NCI-H1417 treated with DMSO at 0.1 percent for 48 hours (cell line): ENCODE data around the gene MAP3K20.
"Not testable (repeated sequence)": the region's sequence is repeated elsewhere in the genome, so short reads cannot be mapped to it uniquely, and the experiment has no call there.

Experiments used
- DNase-seq: peaks from one replicate; lab custom pipeline; 2025; lab: John Stamatoyannopoulos, UW

MAP3K20 gene

DNA sequence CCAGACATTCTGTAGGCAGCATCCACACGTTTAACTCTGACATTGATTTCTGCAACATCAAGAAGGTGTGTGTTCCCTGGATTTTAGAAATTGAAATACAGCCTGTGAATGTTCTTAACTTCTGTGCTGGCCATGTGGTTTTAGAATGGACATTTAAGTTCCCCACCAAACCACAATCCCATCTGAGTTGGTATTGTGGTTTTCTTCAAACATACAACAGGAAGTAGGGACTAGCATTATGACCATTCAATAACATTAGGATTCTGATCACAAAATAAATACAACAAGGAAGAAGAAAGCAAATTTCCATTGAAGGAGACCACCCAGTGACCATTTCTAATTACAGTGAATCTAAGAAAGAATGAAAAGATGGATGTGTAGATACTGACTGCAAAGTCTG lies 51.2 kb downstream of the MAP3K20 start:
- DNase-seq: no peak

- not testable (repeated sequence) for DNase-seq
Measured at GRCh38 chr2:173128132-173128531, 52.5 kb downstream of the MAP3K20 start.

DNA sequence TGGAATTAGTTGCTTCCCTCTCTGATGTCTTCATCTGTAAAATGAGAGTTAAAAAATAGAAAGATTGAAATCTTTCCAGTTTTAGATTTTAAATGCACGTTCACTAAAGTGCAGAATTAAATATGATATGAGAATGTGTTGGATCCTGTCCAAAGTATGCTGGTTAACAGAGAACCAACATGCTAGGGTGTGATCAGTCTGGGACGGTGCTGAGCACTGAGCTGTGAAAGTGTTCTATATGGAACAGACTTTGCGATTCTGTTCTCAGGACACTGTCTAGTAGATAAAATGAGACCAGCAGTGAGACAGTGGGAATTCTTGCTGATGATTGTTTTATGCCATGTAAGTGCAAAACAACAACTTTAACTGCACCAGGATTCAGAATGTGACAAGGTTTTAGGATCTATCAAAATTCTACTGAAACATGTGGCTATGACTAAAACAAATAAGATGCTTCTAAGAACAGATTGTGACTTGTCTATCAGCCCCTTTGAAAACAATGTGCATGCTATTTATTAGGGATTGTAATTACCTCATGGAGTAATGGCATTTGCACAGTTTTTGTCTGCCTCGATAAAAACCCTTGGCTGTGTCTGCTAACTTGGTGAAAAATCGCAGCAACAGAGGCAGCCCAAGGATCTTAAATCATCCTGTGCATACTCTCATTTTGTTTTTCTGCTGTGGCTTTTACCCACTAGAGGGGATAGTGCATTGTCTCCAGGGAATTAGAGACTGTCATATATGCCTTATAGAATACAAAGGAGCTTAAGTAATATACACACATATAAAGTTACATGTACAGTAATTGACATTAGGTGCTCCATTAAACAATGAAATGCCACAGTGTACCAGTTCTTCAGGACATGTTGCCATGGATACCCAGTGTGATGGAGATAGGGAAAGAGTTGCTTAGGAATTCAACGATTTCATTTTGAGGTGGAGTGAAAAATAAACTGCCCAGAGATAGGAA lies 55.1 kb downstream of the MAP3K20 start:
- no peak for DNase-seq

GRCh38 chr2:173132531-173132930 lies 56.9 kb downstream of the MAP3K20 start:
- no peak for DNase-seq

GRCh38 chr2:173134703-173135102 lies 59.1 kb downstream of the MAP3K20 start:
- DNase-seq: no peak

DNA sequence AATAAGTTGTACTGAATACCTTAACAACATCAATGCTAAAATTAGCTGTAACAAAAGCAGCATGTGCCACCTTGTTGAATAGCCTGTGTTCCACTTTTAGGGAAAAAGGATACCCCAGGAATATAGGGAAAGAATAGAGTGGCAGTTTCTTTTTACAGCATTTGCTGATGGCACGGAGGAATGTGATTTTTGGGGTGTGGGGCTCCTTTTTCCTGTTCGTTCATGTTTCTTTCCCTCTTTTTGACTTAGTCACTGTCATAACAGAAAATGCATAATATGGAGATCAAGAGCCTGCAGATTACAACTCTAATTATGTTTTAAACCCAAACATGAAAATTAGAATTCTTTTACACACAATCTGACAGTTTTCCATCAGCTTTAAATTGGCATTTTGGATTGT lies 60.4 kb downstream of the MAP3K20 start:
- no peak for DNase-seq

DNA sequence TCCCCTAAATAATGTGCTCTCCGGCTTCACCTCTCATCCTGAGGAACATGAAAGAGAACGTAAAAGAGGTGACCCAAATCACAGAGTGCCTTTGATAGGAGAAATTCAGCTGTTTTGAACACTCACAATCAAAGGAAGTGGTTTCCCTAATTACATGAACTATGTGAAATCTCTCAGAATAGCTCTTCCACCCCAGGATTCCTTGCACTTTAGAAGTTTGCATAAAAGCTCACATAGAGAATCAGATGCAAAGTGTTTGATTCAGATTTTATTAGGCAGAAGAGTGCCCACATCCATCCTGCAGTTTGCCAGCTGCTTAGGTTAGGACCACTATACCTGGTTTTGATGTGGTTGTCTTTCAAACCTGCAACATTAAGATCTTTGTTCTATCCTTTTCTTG lies 61.0 kb downstream of the MAP3K20 start:
- DNase-seq: no peak

GRCh38 chr2:173137610-173138009 lies 62.0 kb downstream of the MAP3K20 start:
- no peak for DNase-seq

DNA sequence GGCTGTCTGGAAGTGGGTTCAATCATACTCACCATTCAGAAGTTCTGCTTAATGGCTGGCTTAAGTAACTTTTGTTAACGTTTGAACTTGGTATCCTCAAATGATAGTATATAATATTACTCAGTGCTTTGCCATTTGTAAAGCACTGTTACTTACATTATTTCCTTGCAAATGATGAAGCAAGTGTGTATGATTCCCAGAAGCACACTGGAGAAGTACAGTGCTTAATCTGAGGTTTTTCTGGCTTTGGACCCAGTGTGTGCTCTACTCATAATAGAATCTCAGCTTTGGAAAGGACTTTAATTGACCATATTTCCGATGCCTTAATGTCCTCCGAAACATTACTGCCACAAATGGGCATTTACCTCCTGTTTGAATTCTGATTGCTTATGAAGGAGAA lies 63.3 kb downstream of the MAP3K20 start:
- no peak for DNase-seq

DNA sequence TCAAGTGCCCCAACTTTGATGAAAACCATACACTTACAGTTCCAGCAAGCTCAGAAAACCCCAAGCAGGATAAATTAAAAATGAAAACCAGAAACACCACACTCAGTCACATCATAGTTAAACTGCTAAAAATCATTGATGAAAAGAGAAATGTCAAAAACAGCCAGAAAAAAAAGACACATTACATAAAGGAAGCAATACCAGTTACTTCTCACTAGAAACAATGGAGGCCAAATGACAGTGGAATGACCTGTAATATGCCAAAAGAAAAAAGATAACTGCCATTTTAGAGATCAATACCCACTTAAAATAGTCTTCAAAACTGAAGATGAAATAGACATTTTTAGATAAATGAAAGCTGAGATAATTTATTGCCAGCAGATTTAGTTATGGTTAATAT lies 66.0 kb downstream of the MAP3K20 start:
- no peak for DNase-seq

- DNase-seq: no peak
Measured at GRCh38 chr2:173145454-173145853, 69.8 kb downstream of the MAP3K20 start.

DNA sequence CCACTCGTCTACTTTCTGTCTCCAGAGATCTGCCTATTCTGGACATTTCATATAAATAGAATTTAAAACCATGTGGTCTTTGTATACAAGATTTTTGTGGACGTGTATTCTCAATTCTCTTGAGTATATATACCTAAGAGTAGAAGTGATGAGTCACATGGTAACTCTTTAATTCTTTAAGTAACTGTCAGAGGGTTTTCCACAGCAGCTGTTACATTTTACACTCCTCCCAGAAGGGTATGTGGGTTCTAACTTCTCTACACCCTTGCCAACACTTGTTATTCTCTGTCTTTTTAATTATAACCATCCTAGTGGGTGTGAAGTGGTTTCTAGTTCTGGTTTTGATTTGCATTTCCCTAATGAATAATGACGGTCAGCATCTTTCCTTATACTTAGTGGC lies 70.9 kb downstream of the MAP3K20 start:
- no peak for DNase-seq

- no peak for DNase-seq
Measured at GRCh38 chr2:173148520-173148919, 72.9 kb downstream of the MAP3K20 start.

DNA sequence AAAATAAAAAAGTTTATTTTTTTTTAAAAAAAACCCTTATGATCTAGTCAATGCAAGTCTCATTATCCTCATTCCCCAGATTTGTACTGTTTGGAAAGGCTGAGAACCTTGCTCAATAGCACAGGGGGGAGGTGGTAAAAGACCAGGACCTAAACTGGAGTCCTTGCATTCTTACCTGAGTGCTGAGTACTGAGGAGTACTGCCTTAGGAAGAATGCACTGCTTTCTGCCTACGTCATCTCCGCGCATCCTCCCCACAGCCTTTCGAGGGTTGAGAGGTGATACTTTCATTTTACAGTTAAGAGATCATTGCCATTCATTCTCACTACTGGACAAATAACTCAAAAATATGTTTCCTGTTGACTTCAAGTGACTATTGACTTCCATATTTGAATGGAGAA lies 73.8 kb downstream of the MAP3K20 start:
- DNase-seq: no peak

- no peak for DNase-seq
Measured at GRCh38 chr2:173150087-173150486, 74.4 kb downstream of the MAP3K20 start.

DNA sequence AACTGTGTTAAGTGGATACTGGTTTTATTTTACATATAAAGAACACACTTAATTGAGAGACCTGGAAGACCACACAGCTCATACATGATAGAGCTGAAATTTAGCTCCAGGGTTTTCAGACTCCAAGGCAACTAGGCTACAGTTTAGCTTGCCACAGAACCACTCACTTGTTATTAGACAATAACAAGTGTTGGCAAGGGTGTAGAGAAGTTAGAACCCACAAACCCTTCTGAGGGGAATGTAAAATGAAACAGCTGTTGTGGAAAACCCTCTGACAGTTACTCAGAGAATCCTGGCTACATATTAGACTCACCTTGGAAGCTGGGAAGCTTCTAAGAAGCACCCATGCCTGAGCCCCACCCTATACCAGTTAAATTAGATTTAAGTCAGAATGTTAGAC lies 75.3 kb downstream of the MAP3K20 start:
- no peak for DNase-seq

- DNase-seq: no peak
Measured at GRCh38 chr2:173151671-173152401, 76.2 kb downstream of the MAP3K20 start.

DNA sequence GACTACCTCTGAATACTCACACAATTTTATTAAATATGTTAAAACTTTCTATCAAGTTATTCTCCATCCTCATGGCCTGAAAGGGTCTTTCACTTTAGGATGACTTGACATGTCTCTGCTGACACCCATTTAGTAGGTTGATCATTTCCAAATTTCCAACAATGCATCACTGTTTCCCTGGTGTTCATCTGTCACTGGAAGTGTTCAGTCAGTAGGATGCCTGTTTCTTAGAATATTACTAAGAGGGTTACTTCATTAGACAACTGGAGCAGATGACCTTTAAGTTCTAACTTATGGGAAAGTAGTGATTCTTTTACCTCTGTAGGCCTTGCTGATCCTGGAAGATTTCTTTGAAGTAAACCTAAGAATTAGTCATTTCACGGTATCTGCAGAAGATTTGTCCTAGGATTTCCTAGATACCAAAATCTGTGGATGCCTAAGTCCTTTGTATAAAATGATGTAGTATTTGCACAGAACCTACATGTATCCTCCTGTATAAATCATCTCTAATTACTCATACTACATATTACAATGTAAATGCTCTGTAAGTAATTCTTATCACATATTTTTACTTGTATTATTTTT lies 77.7 kb downstream of the MAP3K20 start:
- no peak for DNase-seq

DNA sequence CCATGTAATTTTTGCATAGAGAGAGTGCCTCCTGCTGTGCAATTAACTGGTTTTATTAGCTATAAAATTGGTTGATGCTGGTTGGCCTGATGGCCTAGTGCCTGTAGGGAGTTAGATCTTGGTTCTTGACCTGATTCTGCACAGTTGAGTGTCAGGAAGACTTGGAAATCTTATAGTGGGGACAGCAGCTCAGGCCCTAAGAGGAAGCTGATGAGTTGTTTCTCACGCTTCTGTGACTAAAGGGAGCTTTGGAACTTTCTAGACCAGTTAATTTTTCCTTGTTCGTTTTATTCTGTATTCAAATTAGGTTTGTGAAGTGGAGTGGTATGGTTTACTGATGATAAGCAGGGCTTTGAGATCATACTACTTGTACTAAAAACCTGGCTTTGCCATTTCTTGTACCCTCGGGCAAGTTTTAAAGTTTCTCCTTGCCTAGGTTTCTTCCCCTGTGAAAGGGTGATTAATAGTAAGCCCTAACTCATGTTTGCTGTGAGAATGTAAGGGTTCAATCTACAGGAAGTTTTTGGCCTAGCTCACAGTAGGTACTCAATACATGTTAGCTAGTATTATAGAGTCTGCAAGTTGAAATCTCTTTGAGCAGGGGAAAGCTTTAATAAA lies 82.1 kb downstream of the MAP3K20 start:
- DNase-seq: no peak

- DNase-seq: no peak
Measured at GRCh38 chr2:173159791-173160463, 84.3 kb downstream of the MAP3K20 start.

- no peak for DNase-seq
Measured at GRCh38 chr2:173160618-173161017, 85.0 kb downstream of the MAP3K20 start.

DNA sequence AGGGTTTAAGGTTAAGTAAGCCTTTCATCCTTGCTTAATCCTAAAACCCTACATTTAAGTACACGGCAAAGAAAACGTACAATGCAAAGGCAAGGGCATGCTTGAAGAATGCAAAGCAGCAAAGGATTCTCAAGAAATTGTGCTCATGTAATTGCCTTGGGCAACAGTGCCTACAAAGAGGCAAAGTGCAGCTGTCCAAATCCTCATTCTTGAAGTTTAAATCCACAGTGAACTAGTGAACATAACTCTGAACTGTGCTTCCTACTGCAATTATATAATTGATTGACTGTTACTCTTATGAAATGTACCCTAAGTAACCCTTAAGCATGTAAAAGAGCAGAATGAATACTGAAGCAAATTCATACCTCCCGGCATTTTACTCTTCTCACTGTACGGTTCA lies 85.4 kb downstream of the MAP3K20 start:
- no peak for DNase-seq
